ENCODE measurements around the gene ITPR2.

Gene ITPR2

DNA sequence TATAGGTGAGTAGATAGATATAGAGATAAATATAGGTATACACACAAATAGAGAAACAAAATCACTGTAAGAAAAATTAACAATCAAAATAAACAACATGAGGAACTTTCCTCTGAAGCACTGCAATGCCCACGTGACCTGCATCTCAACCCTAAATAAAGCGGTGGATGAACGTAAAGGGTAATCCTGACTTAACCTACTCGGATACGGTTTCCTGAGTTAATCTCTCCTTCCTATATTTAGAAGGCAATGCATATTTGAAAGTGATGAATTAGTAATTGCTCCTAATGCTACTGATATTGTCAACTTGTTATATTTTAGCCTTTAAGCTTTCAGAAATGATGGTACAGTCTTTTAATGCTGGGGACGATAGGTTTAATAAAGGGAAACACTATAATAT, 221.4 kb downstream of the ITPR2 start:
- H3K4me1 ChIP-seq (ENCODE audit: low read length): no peaks in the 10 kb centered on the region
- H3K79me2 ChIP-seq (ENCODE audit: low read length): no peaks in the 10 kb centered on the region
- H4K20me1 ChIP-seq (ENCODE audit: insufficient read depth, low read length): no peaks in the 10 kb centered on the region
- H3K36me3 ChIP-seq (replicated peaks; ENCODE audit: insufficient read depth, low read length): no peaks in the 10 kb centered on the region
- no peak overlapping the region for H2AFZ ChIP-seq (ENCODE audit: low read length)
- no peak overlapping the region for H3K4me2 ChIP-seq (ENCODE audit: low read depth, low read length)
- TF ChIP-seq EZH2 (optimal IDR thresholded peaks at IDR 0.05; ENCODE audit: low read depth, low read length) (no peak), EZH2phosphoT487 (IDR thresholded peaks at IDR 0.05; ENCODE audit: low read length) (no peak)
- TF ChIP-seq, protein P1, sequence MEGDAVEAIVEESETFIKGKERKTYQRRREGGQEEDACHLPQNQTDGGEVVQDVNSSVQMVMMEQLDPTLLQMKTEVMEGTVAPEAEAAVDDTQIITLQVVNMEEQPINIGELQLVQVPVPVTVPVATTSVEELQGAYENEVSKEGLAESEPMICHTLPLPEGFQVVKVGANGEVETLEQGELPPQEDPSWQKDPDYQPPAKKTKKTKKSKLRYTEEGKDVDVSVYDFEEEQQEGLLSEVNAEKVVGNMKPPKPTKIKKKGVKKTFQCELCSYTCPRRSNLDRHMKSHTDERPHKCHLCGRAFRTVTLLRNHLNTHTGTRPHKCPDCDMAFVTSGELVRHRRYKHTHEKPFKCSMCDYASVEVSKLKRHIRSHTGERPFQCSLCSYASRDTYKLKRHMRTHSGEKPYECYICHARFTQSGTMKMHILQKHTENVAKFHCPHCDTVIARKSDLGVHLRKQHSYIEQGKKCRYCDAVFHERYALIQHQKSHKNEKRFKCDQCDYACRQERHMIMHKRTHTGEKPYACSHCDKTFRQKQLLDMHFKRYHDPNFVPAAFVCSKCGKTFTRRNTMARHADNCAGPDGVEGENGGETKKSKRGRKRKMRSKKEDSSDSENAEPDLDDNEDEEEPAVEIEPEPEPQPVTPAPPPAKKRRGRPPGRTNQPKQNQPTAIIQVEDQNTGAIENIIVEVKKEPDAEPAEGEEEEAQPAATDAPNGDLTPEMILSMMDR (IDR thresholded peaks at IDR 0.05; ENCODE audit: low read length): no peak
- H3K4me3 ChIP-seq (ENCODE audit: low read length): no peak overlapping the region
- H3K27ac ChIP-seq (ENCODE audit: low read length): no peak overlapping the region
- H3F3A ChIP-seq (ENCODE audit: insufficient read depth, low read length): no peaks in the 10 kb centered on the region
- H3K27me3 ChIP-seq (replicated peaks; ENCODE audit: insufficient read depth, low read length): no peaks in the 10 kb centered on the region
- H3K9me2 ChIP-seq (replicated peaks; ENCODE audit: insufficient read depth, low read length): no peaks in the 10 kb centered on the region
- no peak overlapping the region for H3K9ac ChIP-seq (ENCODE audit: low read length)
- no peaks in the 10 kb centered on the region for H3K9me3 ChIP-seq (replicated peaks; ENCODE audit: insufficient read depth, low read length)
- no peak for DNase-seq

DNA sequence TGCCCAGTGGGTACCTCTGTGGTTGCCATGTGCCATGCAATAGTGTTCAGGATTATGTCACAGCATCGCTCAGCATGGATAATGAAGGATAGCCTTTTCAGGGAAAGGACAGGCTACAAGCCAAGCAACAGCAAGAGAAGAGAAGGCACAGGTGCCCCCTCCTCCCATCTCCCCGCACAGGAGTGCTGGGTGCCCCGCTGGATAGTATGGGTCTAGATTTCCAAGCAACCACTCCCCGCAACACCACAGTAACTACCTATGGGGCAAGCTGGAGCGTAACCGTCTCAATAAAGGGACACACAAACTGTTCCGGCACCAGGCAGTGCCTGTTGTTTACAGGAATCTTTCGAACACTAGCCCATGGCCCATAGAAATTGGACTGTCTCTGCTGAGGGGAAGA, 222.2 kb downstream of the ITPR2 start:
- Histone ChIP-seq H3K36me3 (replicated peaks; ENCODE audit: insufficient read depth, low read length) (no peaks in the 10 kb centered on the region), H3K79me2 (ENCODE audit: low read length) (no peaks in the 10 kb centered on the region), H3K9me3 (replicated peaks; ENCODE audit: insufficient read depth, low read length) (no peaks in the 10 kb centered on the region), H3K4me2 (ENCODE audit: low read depth, low read length) (no peak overlapping the region), H3K27me3 (replicated peaks; ENCODE audit: insufficient read depth, low read length) (no peaks in the 10 kb centered on the region), H2AFZ (ENCODE audit: low read length) (no peak overlapping the region), H3K9ac (ENCODE audit: low read length) (no peak overlapping the region), H3K4me3 (ENCODE audit: low read length) (no peak overlapping the region), H3F3A (ENCODE audit: insufficient read depth, low read length) (no peaks in the 10 kb centered on the region), H3K4me1 (ENCODE audit: low read length) (no peaks in the 10 kb centered on the region), H3K27ac (ENCODE audit: low read length) (no peak overlapping the region), H3K9me2 (replicated peaks; ENCODE audit: insufficient read depth, low read length) (no peaks in the 10 kb centered on the region), H4K20me1 (ENCODE audit: insufficient read depth, low read length) (no peaks in the 10 kb centered on the region)
- DNase-seq: no peak
- TF ChIP-seq EZH2 (optimal IDR thresholded peaks at IDR 0.05; ENCODE audit: low read depth, low read length) (no peak), EZH2phosphoT487 (IDR thresholded peaks at IDR 0.05; ENCODE audit: low read length) (no peak)
- TF ChIP-seq, protein P1 (IDR thresholded peaks at IDR 0.05; ENCODE audit: low read length): no peak

DNA sequence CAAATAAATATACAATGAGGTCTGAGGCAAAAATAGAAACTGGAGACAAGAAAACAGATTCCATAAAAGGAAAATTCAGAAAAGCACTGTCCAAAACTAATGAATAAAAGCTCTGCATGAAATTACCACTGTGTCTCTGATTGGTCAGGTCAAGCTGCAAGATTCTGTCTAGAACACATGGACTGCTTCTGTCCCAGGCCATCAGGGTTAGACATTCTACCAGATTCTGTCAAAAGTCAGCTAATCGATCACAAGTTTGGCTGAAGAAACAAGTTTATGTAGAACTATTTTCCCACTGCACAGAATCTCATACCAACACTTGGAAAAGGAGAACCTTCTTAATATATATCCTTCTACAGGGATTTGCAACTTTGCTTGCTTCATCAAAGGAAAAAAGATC, 223.0 kb downstream of the ITPR2 start:
- no peak for DNase-seq
- TF ChIP-seq, protein P1 (IDR thresholded peaks at IDR 0.05; ENCODE audit: low read length): no peak
- TF ChIP-seq EZH2phosphoT487 (IDR thresholded peaks at IDR 0.05; ENCODE audit: low read length): no peak
- TF ChIP-seq EZH2 (optimal IDR thresholded peaks at IDR 0.05; ENCODE audit: low read depth, low read length): no peak
- no peak overlapping the region for H3K27ac ChIP-seq (ENCODE audit: low read length)
- H3K4me3 ChIP-seq (ENCODE audit: low read length): no peak overlapping the region
- H3K4me1 ChIP-seq (ENCODE audit: low read length): no peaks in the 10 kb centered on the region
- no peak overlapping the region for H3K4me2 ChIP-seq (ENCODE audit: low read depth, low read length)
- no peaks in the 10 kb centered on the region for H3K79me2 ChIP-seq (ENCODE audit: low read length)
- no peak overlapping the region for H2AFZ ChIP-seq (ENCODE audit: low read length)
- H3K36me3 ChIP-seq (replicated peaks; ENCODE audit: insufficient read depth, low read length): no peaks in the 10 kb centered on the region
- no peaks in the 10 kb centered on the region for H3K27me3 ChIP-seq (replicated peaks; ENCODE audit: insufficient read depth, low read length)
- no peaks in the 10 kb centered on the region for H3K9me2 ChIP-seq (replicated peaks; ENCODE audit: insufficient read depth, low read length)
- no peaks in the 10 kb centered on the region for H3F3A ChIP-seq (ENCODE audit: insufficient read depth, low read length)
- H3K9me3 ChIP-seq (replicated peaks; ENCODE audit: insufficient read depth, low read length): no peaks in the 10 kb centered on the region
- H4K20me1 ChIP-seq (ENCODE audit: insufficient read depth, low read length): no peaks in the 10 kb centered on the region
- H3K9ac ChIP-seq (ENCODE audit: low read length): no peak overlapping the region

Measured in MM.1S (cell line).